Esophagus mucosa (tissue), 1 donor: ENCODE measurements around the gene NRM. TPM values are rescaled to one million over a fixed set of nuclear protein-coding genes. Genes with fewer than 3 reads are reported as not detected.
"Not testable (repeated sequence)": the region's sequence is repeated elsewhere in the genome, so short reads cannot be mapped to it uniquely, and the experiment has no call there.

Experiments
- ATAC-seq: fragments of 200-7000 bp; cut with Tn5 transposase; one replicate; pipeline ENCODE4 v1.9.1; 2020
- total RNA-seq: library from RNA; stranded (reverse); gene quantifications from one replicate; pipeline ENCODE4 v1.2.4, GENCODE V29; 2023
- donor health status: DM: yes; HTN: yes; CAD: no.

The NRM gene
- total RNA-seq: 12.7 TPM

- peak; percentile 66 for ATAC-seq
Measured at GRCh38 chr6:30690403-30691207, at the start of gene NRM. NRM (minus strand) TSS chr6:30690984; CDS start chr6:30690974, 10 bp downstream.

GRCh38 chr6:30740540-30740870 is 49.7 kb upstream of the NRM start:
- ATAC-seq: no peak

- no peak for ATAC-seq
Measured at GRCh38 chr6:30738532-30738931, 47.7 kb upstream of the NRM start.

GRCh38 chr6:30735668-30736314 is 45.0 kb upstream of the NRM start:
- ATAC-seq: no peak

GRCh38 chr6:30732237-30732943 is 41.6 kb upstream of the NRM start:
- ATAC-seq: no peak

- ATAC-seq: peak; percentile 91
Measured at GRCh38 chr6:30730601-30731435, 40.0 kb upstream of the NRM start.

GRCh38 chr6:30727920-30728553 is 37.3 kb upstream of the NRM start:
- ATAC-seq: no peak

GRCh38 chr6:30726506-30727413 is 36.0 kb upstream of the NRM start:
- no peak for ATAC-seq

GRCh38 chr6:30725713-30726505 is 35.1 kb upstream of the NRM start:
- no peak for ATAC-seq

GRCh38 chr6:30724906-30725667 is 34.3 kb upstream of the NRM start:
- ATAC-seq: no peak

- not testable (repeated sequence) for ATAC-seq
Measured at GRCh38 chr6:30723843-30724741, 33.3 kb upstream of the NRM start.

- not testable (repeated sequence) for ATAC-seq
Measured at GRCh38 chr6:30723159-30723842, 32.5 kb upstream of the NRM start.

- peak; percentile 29 for ATAC-seq
Measured at GRCh38 chr6:30722280-30723112, 31.7 kb upstream of the NRM start.

- not testable (repeated sequence) for ATAC-seq
Measured at GRCh38 chr6:30722025-30722279, 31.2 kb upstream of the NRM start.

- ATAC-seq: peak; percentile 75
Measured at GRCh38 chr6:30721198-30722024, 30.6 kb upstream of the NRM start.

GRCh38 chr6:30720738-30721197 is 30.0 kb upstream of the NRM start:
- peak; percentile 23 for ATAC-seq
